ENCODE measurements around the gene POMT2.

The POMT2 gene

DNA sequence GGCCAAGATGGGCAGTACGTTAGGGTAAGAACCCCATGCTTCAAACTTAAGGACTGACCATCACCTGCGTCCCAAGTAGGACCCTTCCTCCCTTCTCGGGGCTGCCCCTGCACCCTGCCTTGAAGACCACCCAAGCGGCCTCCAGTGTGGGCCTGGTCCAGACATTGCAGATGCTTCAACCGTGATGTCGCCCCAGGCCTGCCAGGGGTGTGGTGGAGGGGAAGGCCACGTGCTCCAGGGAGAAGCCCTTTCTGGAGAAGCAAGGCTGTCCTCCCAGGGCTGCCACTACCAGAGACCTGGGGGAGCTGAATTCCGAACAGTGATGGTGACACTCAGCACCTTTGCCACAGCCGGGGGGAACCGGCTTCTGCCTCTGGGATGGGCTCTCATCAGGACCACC lies 63.0 kb downstream of the POMT2 start:
- no peak overlapping the region for H3K4me3 ChIP-seq (ENCODE audit: low read depth, low read length)
- no peak for DNase-seq
- H3K36me3 ChIP-seq (replicated peaks): no peaks in the 10 kb centered on the region
- TF ChIP-seq, protein P1, sequence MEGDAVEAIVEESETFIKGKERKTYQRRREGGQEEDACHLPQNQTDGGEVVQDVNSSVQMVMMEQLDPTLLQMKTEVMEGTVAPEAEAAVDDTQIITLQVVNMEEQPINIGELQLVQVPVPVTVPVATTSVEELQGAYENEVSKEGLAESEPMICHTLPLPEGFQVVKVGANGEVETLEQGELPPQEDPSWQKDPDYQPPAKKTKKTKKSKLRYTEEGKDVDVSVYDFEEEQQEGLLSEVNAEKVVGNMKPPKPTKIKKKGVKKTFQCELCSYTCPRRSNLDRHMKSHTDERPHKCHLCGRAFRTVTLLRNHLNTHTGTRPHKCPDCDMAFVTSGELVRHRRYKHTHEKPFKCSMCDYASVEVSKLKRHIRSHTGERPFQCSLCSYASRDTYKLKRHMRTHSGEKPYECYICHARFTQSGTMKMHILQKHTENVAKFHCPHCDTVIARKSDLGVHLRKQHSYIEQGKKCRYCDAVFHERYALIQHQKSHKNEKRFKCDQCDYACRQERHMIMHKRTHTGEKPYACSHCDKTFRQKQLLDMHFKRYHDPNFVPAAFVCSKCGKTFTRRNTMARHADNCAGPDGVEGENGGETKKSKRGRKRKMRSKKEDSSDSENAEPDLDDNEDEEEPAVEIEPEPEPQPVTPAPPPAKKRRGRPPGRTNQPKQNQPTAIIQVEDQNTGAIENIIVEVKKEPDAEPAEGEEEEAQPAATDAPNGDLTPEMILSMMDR (IDR thresholded peaks at IDR 0.05; ENCODE audit: low read depth, low read length, missing control alignments): no peak
- no peak overlapping the region for H3K27ac ChIP-seq
- no peaks in the 10 kb centered on the region for H3K27me3 ChIP-seq (replicated peaks)
- in situ Hi-C loops (cut with HindIII; ENCODE audit: low pct_ligation_motif_present, low sequenced_read_pairs): no loop called here

DNA sequence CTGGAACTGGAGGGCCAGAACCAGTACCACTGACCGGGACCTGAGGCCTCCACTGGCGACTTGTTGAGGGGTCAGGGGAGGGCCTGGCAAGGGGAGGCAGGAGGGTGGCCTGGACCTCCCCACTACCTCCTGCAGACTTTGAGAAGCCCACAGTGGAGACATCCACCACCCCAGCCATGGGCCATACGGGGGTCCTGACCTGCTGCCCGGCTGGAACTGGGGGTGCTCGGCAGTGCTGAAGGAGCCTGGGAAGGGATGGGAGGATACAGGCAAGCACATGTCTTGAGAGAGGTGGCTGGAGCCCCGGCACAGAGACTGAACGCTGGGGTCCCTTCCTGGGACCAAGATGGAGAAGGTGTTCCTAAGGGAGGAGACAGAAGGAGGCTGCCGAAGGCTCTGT lies 64.0 kb downstream of the POMT2 start:
- Histone ChIP-seq H3K27me3 (replicated peaks) (no peaks in the 10 kb centered on the region), H3K27ac (no peak overlapping the region), H3K4me3 (ENCODE audit: low read depth, low read length) (no peak overlapping the region), H3K36me3 (replicated peaks) (no peaks in the 10 kb centered on the region)
- in situ Hi-C loops (cut with HindIII; ENCODE audit: low pct_ligation_motif_present, low sequenced_read_pairs): no loop called here
- TF ChIP-seq, protein P1 (IDR thresholded peaks at IDR 0.05; ENCODE audit: low read depth, low read length, missing control alignments): no peak
- no peak for DNase-seq

DNA sequence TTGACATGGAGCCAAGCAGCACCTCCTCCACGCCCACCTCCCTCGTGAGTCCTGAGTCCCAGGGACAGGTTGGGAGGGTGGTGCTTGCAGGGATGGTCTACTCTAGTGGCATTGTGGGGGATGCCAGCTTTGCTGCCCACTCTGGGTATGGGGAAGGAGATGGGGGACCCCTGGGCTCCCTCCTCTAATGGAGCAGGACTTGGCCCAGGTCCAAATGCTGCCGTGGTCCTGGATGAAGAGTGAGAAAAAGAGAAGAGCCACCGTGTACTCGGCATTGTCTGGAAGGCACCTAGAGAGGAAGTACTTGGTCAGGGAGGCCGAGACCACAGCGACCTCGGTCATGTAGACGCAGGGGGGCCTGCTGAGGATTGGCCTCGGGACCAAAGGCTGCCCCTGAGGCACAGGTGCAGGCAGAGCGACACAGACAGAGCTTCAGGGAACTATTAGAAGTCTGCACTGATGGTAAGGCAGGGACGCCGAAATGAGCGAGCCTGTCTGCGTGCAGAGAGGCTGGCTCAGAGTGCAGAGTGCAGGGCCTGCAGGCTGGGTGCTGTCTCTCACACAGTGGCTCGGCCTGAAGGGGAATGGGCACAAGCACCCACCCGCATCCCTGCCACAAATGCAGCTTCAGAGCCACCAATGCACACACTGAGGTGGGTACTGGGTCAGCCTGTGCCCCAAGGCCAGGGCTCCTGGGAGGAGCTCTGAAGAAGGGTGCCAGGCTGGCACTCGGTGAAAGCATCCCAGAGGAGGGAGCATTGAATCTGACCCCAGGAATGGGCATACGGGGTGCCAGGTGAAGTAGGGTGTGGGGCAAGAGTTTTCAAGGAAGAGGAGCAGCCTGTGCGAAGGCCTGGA lies 67.1 kb downstream of the POMT2 start:
- H3K36me3 ChIP-seq (replicated peaks): no peaks in the 10 kb centered on the region
- H3K27me3 ChIP-seq (replicated peaks): no peaks in the 10 kb centered on the region
- no peak for DNase-seq
- H3K27ac ChIP-seq: no peak overlapping the region
- TF ChIP-seq, protein P1 (IDR thresholded peaks at IDR 0.05; ENCODE audit: low read depth, low read length, missing control alignments): no peak
- H3K4me3 ChIP-seq (ENCODE audit: low read depth, low read length): no peak overlapping the region
- in situ Hi-C loops (cut with HindIII; ENCODE audit: low pct_ligation_motif_present, low sequenced_read_pairs): no loop called here

DNA sequence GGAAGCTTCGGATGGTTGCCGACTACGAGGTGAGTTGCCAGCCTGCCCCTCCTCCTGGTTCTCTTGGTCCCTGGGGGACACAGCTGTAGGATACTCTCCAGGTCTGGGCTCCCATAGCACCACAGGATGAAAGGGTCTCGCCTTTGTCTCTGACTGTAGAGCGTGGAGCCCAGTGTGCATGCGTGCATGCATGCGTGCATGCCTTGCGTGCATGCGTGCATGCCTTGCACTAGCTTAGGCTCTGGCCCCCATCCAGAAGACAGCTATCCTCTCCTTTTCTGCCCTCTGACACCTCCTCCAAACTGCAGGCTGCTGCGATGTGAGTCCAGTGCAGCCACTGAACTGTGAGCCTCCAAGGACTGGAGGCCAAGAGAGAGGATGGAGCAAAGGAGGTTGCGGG lies 68.8 kb downstream of the POMT2 start:
- Histone ChIP-seq H3K36me3 (replicated peaks) (no peaks in the 10 kb centered on the region), H3K4me3 (ENCODE audit: low read depth, low read length) (no peak overlapping the region), H3K27me3 (replicated peaks) (no peaks in the 10 kb centered on the region), H3K27ac (no peak overlapping the region)
- no peak for DNase-seq
- TF ChIP-seq, protein P1 (IDR thresholded peaks at IDR 0.05; ENCODE audit: low read depth, low read length, missing control alignments): no peak
- in situ Hi-C loops (cut with HindIII; ENCODE audit: low pct_ligation_motif_present, low sequenced_read_pairs): no loop called here

DNA sequence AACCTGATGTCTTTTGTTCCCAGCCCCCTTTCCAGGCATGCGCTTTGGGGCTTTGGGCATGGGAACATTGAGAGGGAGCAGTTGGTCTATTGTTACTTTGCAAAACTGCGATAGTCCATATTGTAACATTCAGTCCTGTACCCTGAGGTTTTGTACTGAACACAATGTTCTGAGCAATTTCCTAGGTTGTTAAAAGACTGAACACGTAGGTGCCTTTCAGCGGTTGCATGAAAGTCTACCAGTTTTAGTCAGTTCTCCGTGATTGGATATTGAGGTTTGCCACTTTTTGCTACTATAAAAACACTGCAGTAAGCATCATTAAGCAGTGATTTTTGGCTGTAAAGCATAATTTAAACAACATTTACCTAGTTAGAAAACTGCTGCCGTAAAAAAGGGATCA lies 69.8 kb downstream of the POMT2 start:
- TF ChIP-seq, protein P1 (IDR thresholded peaks at IDR 0.05; ENCODE audit: low read depth, low read length, missing control alignments): no peak
- in situ Hi-C loops (cut with HindIII; ENCODE audit: low pct_ligation_motif_present, low sequenced_read_pairs): no loop called here
- Histone ChIP-seq H3K4me3 (ENCODE audit: low read depth, low read length) (no peak overlapping the region), H3K27ac (no peak overlapping the region), H3K27me3 (replicated peaks) (no peaks in the 10 kb centered on the region), H3K36me3 (replicated peaks) (no peaks in the 10 kb centered on the region)
- DNase-seq: no peak

DNA sequence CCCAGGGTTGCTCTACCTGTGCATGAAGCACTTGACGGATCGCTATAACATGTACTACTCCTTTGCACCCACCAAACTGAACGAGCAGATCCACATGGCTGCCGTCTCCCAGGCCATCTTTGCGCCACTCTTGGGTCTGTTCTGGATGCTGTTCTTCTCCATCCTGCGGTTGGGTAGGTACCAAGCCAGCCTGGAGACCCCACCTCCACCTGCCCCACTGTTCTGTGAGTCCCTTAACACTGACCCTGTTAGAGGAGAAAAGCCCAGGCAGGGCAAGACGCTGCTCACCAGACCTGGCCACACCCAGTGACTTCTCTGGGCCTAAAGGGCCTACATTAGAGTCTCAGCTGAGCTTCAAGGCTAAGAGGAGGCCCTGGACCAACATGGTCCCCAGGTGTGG lies 71.4 kb downstream of the POMT2 start:
- no peak overlapping the region for H3K4me3 ChIP-seq (ENCODE audit: low read depth, low read length)
- no peaks in the 10 kb centered on the region for H3K36me3 ChIP-seq (replicated peaks)
- no peak overlapping the region for H3K27ac ChIP-seq
- TF ChIP-seq, protein P1 (IDR thresholded peaks at IDR 0.05; ENCODE audit: low read depth, low read length, missing control alignments): no peak
- H3K27me3 ChIP-seq (replicated peaks): no peaks in the 10 kb centered on the region
- DNase-seq: no peak
- in situ Hi-C loops (cut with HindIII; ENCODE audit: low pct_ligation_motif_present, low sequenced_read_pairs): no loop called here
